HG02588 (cell line): Measurements from ENCODE around the gene CD52.
"Not testable (repeated sequence)": the region's sequence is repeated elsewhere in the genome, so short reads cannot be mapped to it uniquely, and the experiment has no call there.

Source experiments
- ATAC-seq: cut with Tn5 transposase; IDR thresholded peaks from one replicate; pipeline ENCODE4 v1.9.1; 2021; ENCODE audit warnings: mild to moderate bottlenecking, moderate library complexity; ENCODE audit not compliant: unreplicated experiment

Gene CD52

DNA sequence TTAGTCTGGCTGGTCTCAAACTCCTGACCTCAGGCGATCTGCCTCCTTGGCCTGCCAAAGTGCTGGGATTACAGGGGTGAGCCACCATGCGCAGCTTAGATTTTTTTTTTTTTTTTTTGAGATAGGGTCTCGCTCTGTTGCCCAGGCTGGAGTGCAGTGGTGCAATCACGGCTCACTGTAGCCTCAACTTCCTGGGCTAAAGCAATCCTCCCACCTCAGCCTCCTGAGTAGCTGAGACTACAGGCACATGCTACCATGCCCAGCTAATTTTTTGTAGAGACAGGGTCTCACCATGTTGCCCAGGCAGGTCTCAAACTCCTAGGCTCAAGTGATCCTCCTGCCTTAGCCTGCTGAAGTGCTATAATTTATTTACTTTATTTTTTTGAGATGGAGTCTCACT lies 11.6 kb downstream of the CD52 start:
- not testable (repeated sequence) for ATAC-seq

- ATAC-seq, result no peak
These were observed 12.5 kb downstream of the CD52 start for GRCh38 chr1:26330276-26330675.

DNA sequence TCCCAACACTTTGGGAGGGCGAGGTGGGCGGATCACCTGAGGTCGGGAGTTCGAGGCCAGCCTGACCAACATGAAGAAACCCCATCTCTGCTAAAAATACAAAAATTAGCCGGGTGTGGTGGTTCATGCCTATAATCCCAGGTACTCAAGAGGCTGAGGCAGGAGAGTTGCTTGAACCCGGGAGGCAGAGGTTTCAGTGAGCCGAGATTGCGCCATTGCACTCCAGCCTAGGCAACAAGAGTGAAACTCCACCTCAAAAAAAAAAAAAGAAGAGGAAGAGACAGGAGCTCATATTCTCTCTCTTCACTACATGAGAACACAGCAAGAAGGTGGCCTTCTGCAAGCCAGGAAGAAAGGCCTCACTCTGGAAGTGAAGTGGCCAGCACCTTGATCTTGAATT lies 15.6 kb downstream of the CD52 start:
- not testable (repeated sequence) for ATAC-seq

DNA sequence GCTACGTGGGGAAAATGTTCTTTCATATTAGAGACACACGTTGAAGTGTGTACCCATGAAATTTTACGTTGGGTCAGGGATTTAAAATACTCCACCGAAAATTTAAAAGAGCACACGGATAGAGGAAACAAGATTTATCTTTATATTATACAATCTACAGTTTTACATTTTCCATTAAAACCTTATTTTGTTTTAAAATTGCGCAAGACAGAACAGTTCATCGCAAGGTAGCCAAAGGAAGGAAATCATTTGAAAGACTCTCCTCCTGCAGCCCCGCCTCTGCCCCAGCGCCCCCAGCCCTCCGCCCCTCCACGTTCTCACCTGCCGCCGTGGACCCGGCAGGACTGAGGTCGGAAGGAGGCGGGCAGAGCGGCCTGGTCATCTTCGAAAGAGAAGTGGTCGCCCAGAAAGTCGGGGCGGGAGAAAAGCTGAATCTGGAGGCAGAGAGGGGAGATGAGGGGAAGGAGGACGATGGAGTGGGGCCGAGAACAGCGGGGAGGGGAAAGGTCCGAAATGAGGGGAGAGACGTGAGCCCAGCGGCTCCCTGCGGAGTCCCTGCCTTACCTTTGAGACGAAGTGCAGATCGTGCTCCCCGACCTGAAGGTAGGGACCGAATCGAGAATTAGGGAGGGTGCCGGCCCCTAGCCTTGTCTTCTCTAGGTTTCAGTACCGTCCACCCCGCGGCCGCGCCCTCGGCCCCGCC lies 18.2 kb downstream of the CD52 start:
- ATAC-seq, result no peak

DNA sequence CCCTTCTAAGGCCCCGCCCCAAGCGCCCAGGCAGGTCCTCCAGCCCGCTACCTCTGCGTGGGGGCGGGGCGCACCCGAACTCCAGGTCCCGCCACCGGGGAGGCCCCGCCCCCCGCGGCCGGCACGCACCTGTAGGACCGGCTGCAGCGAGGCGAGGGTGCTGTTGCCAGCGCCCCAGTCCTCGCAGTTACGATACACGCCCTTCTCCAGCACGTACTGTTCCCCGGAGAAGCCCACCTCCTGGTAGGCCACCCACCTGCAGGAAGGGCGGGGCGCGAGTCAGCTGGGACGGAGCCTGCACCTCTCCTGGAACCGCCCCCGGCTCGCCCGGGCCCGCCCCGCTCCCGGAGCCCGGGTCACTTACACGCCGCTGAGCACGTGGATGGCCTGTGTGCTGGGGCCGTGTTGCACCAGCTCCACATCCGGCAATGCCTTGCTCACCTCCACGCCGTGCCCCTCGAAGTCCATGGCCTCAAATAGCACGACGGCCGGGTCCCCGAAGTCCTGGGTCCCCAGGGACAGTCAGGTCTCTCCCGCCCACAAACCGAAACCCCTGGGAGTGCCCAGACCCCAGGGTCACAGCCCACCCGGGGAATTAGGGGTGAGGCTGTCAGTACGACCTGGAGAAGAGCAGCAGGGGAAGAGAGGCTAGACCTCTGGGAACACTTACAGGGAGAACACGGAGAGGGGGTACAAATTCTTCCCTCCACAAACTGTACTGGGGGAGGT lies 18.9 kb downstream of the CD52 start:
- ATAC-seq, result peak; percentile 71

- no peak for ATAC-seq
These were observed 19.4 kb downstream of the CD52 start for GRCh38 chr1:26337206-26337535.

GRCh38 chr1:26337625-26338024 lies 19.9 kb downstream of the CD52 start:
- no peak for ATAC-seq

DNA sequence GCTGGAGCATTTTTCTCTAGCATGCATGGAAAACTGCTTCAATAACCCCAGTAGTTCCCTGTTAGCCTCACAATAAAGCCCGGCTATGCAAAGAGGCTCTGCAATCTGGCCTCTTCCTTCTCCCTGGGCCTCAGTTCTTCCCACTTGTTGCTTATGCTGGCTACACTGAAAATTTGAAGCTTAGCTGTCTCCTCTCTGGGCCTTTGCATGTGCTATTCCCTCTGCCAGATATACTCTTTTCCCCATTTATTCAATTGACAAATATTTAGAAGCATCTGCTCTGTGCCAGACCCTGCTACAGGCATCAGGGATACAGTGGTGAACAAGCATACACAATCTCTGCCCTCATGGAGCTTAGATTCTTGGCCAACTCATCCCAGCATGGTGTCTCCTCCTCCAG lies 20.9 kb downstream of the CD52 start:
- ATAC-seq, result no peak

DNA sequence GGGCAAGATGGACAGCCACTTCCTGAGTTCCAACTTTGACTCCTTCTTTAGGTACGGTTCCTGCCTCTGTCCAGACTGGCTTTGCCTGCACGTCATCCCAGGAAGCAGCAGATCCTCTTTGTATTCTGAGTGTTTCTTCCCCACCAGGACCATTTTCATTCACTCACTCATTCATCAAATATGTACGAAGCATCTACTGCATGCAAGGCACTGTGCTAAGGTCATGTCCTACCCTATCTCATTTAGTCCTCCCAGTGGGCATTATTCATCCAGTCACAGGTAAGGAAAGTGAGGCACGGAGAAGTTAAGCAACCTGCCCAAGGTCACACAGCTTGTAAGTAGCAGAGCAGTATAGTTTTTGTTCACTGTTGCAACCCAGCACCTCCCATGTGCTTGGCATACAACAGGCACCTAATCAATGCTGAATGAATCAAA lies 22.3 kb downstream of the CD52 start:
- ATAC-seq, result no peak

- ATAC-seq, result no peak
These were observed 26.6 kb downstream of the CD52 start for GRCh38 chr1:26344147-26344920.

GRCh38 chr1:26345718-26346117 lies 28.0 kb downstream of the CD52 start:
- no peak for ATAC-seq

DNA sequence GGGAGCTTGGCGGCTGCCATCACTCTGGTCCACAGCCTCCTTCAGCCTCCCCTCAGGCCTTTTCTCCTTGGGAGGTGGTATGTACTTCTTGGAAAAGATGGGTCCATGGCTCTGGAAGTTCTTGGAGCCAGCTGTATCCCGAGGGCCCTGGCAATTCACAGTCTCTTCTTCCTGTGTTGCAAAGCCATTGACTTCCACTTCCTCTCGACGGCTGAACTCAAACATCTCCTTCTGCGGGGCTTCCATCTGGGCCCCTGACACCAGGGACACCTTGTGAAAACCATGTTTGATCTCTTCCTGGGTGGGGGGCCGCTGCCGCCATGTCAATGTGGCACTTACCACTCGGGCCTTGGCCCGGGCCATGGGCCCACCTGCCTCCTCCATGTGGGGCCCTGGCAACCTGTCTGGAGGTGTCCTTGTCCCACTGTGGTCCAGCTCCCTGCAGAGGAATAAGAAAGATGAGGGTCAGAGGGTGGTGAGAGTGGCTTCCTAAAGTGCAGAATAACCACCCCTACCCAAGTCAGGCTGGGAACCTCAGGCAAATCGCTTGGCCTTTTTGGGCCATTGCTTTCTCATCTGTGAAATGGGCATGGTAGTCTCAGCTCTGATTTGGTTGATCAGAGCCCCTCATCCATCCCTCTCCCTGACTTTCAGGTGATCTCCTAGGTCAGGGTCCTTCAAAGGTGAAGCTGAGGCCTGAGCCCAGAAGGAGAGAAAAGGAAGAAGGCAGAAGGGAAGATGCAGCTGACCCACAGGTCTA lies 28.7 kb downstream of the CD52 start:
- no peak for ATAC-seq

DNA sequence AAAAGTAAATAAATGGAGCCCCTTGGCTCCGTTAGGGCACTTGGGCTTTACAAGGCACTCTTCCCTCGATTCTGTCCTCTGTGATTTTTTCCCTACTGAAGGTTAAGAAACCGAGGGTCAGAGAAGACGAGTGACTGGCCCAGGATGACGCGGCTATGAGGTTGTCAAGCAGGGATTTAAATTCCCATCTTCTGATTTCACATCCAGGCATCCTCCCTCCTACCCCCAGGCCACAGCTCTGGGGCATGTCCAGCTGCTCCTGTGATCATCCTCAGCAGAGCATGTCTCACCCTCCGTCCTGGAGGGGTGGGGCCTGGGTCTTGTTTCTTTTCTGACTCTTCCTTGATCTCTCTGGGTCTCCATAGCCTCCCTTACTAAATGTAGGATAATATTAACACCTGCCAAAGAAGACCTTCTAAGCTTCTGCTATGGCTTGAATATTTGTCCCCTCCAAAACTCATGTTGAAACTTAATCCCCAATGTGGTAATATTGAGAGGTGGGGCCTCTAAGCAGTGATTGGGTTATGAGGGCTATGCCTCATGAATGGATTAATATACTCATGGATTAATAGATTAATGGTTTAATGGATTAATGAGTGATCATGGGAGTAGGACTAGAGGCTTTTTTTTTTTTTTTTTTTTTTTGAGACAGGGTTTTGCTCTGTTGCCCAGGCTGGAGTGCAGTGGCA lies 31.6 kb downstream of the CD52 start:
- ATAC-seq, result no peak

DNA sequence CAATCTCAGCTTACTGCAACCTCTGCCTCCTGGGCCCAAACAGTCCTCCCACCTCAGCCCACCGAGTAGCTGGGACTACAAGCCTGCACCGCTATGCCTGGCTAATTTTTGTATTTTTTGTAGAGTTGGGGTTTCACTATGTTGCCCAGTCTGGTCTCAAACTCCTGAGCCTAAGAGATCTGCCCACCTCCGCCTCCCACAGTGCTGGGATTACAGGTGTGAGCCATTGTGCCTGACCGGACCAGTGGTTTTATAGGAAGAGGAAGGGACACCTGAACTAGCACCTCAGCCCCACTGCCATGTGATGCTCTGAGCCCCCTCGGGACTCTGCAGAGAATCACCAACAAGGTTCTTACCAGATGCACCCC lies 32.1 kb downstream of the CD52 start:
- no peak for ATAC-seq

DNA sequence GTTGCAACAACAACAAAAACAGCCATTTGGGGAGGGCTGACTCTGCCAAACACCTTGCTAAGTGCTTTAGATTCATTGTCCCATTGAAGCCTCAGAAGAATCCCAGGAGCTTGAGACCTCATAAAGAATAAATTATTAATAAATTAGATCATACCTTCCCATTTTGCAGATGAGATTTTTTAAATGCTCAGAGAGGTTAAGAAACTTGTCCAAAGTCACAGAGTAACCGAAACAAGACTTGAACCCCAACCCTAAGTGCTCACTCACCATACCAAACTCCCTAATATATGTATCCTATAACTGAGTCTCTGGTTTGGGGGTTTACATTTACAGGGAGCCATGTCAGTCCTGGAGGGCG lies 32.6 kb downstream of the CD52 start:
- ATAC-seq, result no peak

DNA sequence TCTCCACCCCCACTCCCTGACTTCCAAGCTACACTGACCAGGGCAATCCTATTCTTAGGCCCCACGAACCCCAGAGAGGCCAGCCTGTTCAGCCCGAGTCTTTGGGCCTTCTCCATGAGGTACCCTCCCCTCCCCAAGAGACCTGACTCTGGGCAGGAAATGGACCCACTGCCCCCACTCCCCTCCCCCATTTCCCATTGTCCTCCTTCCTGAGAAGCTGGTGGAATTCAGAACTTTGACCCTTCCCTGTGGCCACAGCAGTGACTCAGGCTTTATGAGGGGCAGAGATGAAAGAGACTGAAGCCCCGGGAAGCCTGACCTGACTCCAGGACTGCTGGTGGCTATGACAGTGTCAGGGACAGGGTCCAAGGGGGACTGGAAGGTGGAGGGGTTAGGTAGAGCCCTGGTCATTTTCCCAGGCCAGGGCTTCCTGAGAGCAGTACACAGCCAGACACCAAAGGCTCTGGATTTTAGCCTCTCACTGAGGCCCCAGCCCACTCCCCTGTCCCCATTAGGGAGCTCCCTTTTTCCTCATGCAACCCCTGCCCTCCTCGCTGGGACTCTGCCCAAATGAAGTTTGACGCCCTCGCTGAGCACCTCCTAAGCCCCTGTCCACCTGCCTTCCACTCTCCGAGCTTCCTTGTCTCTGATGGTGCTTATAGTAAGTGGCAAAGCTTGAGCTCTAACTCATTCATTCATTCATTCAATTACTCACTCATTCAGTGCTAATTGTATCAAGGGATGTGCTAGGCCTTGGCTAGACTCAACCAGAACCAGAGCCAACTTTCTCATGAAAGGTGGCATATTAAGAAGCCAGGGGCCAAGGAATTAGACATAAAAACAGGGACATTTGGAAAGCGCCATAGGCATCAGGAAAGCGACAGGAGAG lies 33.2 kb downstream of the CD52 start:
- no peak for ATAC-seq

DNA sequence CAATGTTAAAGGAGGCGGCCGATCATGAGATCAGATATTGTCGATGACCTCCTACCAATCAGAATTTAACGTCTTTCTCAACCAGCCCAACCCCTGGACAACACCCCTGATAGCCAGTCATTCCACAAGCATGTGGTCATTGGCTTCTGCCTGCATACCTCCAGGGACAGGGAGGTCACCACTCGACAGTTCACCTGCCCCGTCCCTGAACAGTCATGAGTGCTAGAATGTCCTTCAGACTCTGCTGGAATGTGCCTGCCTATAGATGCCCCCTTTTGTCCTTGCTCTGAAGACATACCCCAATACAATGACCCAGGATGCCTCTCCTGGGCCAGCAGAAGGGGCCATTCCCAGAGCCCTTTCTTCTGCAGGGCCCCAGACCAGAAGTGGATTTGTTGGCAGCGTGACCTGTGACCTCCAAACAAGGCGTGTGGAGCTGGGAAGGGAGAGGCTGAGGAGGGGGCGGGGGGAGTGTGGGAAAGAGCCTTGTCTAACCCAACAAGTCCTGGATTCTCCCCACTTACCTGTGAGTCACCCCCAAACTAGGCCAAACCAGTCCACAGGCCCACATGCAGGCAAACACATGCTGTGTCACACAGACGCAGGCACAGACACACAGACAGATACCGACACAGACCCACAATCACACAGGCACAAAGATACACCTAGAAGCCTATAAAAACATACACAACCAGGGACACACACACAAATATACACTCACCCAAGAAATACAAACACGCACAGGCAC lies 34.0 kb downstream of the CD52 start:
- no peak for ATAC-seq

- no peak for ATAC-seq
These were observed 34.6 kb downstream of the CD52 start for GRCh38 chr1:26352338-26352679.

DNA sequence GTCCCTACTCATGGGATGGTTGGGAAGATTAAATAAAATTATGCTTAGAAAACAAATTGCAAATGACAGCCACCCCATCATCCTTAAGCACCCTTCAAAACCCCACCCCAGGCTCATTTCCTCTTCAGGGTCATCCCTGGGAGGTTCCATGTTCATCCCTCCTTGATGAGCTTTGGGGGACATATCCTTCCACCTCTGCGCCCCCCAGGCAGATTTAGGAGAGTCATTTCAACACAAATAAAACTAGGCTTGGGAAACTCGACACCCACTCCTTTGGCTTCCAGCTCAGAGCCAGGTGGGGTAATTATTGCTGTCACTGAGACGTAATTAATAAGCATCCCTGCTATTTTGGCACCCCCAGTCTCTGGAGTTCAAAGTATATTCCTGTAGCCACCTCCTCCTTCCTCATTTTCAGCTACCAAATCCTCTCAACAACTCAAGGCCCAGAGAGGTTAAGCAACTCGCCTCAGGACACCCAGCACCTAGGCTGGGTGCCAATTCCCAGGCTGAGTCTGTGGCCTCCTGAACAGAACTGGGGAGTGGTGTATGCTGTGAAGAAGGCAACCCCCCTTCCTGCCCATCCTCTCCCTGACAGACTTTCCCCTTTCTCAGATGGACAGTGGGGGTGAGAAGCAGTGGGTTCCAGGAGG lies 35.6 kb downstream of the CD52 start:
- ATAC-seq, result no peak
